HG02981 (cell line): ENCODE results near the gene FRK.
"Not testable (repeated sequence)": the region's sequence is repeated elsewhere in the genome, so short reads cannot be mapped to it uniquely, and the experiment has no call there.

Experiments
- ATAC-seq: cut with Tn5 transposase; IDR thresholded peaks from one replicate; pipeline ENCODE4 v1.9.1; 2021; ENCODE audit warnings: mild to moderate bottlenecking, moderate library complexity; ENCODE audit not compliant: unreplicated experiment

The FRK gene

DNA sequence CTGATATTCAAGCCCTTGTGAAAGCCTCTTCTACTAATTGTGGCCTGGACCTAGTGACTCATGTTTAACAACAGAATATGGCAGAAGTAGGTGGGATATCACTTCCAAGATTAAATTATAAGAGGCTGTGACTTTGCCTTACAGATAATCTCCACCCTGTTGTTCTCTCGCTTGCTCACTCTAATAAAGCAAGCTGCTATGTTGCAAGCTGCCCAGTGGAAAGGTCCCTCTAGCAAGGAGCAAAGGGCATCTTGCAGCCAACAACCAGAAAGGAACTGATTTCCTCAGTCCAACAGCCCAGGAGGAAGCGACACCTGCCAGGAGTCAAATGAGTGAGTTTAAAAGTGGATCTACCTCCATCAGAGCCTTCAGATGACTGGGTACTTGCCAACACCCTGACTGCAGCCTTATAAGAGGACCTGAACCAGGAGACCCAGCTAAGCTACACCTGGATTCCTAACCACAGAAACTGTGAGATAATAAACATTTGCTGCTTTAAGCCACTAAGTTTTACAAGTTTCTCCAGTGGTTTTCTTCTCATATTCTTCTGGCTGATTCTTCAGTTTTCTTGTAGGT lies 112.6 kb downstream of the FRK start:
- ATAC-seq, result no peak

DNA sequence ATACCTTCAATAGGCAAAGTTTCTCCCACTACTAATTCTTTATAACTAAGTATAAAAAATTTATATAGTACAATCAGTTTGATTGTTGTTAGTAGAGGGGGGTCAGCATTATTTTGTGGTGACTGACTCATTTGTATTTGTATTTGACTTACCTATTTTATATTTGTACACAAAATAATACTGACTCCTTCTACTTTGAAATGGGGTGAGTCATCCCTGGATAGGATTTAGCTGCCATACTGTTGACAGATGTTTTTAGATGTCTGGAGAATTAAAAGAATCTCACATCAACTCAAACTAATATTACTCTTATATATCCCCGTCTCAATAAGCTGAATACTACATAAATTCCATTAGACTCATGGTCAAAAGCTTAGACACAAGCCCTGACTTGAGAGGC lies 114.9 kb downstream of the FRK start:
- no peak for ATAC-seq

DNA sequence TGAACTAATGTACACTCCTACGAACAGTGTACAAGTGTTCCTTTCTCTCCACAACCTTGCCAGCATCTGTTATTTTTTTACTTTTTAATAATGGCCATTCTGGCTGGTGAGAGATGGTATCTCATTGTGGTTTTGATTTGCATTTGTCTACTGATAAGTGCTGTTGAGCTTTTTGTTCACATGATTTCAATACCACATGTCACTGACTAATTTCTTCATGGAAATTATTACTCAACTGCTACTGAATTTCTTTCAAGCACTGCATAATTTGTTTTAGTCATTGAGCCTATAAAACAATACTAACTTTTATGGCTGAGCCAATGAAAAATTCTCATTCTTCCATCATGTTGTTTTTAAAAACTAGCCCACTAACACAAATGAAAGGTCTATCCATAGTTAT lies 115.4 kb downstream of the FRK start:
- ATAC-seq, result no peak

DNA sequence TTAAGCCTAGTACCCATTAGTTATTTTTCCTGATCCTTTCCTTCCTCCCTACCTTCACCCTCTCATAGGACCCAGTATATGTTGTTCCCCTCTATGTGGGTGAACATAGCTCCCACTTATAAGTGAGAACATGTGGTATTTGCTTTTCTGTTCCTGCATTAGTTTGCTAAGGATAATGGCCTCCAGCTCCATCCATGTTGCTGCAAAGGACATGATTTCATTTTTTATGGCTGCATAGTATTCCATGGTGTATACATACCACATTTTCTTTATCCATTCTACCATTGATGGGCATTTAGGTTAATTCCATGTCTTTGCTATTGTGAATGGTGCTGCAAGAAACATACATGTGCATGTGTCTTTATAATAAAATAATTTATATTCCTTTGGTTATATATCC lies 115.9 kb downstream of the FRK start:
- not testable (repeated sequence) for ATAC-seq

DNA sequence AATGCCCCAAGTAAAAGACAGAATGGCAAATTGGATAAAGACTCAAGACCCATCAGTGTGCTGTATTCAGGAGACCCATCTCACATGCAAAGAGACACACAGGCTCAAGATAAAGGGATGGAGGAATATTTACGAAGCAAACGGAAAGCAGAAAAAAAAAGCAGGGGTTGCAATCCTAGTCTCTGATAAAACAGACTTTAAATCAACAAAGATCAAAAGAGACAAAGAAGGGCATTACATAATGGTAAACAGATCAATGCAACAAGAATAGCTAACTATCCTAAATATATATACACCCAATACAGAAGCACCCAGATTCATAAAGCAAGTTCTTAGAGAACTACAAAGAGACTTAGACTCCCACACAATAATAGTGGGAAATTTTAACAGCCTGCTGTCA lies 123.2 kb downstream of the FRK start:
- not testable (repeated sequence) for ATAC-seq

DNA sequence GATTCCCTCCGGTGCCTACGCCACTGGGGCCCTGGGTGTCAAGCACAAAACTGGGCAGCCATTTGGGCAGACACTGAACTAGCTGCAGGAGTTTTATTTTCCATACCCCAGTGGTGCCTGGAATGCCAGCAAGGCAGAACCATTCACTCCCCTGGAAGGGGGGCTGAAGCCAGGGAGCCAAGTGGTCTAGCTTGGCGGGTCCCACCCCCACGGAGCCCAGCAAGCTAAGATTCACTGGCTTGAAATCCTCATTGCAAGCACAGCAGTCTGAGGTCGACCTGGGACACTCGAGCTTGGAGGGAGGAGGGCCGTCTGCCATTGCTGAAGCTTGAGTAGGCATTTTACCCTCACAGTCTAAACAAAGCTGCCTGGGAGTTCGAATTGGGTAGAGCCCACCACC lies 125.3 kb downstream of the FRK start:
- ATAC-seq, result no peak

DNA sequence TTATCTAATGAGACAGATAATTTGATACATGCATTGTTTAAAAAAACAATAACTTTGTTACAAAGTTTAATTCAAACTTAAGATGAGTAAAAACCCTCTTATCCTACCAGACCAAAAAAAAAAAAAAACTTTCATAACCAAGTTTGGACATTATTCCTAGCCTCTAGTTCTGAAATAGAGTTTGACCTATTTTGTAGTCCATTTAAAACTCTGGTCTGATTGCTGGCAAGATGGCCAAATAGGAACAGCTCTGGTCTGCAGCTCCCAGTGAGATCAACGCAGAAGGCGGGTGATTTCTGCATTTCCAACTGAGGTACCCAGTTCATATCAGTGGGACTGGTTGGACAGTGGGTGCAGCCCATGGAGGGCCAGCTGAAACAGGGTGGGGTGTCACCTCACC lies 125.9 kb downstream of the FRK start:
- no peak for ATAC-seq

DNA sequence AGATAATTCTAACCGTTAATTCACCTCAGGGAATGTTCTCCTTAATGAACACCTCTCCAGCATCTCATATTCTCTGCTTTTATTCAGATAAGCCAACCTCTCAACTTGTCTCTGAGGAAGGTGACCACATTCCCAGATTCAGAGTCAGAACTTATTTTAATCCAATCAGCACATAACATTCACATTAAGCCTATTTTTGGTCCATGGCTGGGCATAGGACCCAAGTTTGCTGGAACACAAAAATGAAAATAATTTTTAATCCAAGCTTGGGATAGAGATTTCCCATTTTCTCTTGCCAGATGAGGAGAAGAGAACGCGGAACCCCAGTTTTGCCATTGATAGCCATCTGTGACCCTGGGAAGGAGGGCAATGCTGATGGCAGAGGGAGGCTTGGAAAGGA lies 126.5 kb downstream of the FRK start:
- no peak for ATAC-seq

DNA sequence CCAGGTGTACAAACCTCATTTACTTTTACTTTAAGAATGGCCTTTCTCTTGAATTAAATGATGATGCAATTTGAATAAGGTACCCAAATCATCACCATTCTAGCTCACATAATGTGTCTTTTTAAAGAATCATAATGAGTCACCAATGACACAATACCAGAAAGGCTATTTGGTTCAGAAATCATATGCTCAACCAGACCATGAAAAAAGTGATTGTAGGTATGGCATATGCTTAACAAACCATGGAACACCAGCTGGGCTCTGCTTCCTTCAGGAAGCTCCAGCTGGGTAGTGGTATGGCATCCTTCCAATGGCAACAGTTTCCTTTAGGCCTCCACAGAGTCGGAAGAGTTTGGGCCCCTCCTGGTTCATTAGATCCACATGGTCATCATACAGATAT lies 128.2 kb downstream of the FRK start:
- ATAC-seq, result peak; percentile 78

DNA sequence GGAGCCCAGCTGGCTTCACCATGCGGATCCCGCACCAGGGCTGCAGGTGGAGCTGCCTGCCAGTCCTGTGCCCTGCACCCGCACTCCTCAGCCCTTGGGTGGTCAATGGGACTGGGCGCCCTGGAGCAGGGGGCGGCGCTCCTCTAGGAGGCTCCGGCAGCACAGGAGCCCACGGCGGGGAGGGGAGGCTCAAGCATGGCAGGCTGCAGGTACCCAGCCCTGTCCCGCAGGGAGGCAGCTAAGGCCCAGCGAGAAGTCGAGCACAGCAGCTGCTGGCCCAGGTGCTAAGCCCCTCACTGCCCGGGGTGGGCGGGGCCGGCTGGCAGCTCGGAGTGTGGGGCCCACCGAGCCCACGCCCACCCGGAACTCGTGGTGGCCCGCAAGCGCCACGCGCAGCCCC lies 132.7 kb downstream of the FRK start:
- ATAC-seq, result not testable (repeated sequence)

DNA sequence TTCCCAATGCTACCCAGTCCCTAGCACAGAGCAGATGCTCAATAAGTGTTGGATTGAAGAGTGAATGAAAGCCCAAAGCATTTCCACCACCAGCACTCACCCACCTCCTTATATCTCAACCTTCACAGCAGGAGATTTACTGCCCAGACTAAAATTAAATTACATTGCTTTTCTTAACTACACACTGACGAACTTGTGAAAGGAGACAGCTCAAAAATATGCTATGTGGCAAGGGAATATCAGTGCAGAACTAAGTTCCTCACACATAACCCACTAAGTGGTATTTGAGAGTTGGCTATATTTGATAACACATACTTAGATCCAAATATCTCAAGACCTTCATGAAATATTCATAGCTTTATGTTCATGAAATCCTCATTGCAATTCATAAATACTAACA lies 137.7 kb downstream of the FRK start:
- no peak for ATAC-seq

DNA sequence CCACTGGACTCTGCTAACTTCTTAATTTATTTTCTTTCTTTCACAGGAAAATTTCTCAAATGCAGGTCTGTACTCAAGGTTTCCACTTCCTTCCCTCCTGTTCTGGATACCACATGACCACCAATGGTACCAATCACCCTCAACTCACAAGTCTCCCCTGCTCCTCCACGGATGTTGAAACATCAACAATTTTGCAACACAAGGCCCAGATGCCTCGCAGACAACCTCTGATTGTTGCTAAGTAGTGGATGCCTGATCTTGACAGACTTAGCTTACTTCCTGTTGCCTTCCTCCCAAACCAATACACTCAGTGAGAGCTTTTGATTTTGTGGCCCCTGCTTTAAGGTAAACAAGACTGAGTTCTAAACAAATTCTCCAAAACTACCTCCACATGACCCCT lies 146.6 kb downstream of the FRK start:
- no peak for ATAC-seq

DNA sequence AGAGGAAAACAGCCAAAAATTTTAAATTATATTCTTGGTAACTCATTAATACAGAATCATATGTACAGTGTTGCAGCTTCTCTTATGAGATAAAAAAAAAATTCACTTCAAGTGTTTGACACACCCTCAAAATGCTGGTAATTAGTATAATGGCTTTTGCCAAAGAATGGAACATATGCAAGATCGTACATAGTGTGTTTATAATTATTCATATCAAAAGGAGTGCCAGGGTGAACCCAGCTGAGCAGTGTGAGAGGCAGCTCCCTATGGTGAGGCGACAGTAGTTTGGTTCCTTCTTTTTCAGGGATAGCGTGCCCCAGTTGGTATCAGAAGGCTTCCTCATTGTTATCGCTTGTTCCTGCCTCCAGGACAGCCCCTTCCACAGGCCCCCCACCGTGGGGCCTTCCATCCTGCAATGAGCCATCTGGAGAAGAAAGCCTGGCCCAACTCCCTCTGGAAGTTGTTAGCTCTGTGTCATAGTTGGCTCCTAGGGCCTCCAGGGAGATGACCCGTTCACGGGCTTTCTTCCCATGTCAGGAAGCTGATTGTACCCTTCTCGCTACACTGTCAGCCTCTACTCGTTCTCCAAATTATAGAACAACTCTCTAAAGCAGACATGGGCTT lies 150.7 kb downstream of the FRK start:
- no peak for ATAC-seq

DNA sequence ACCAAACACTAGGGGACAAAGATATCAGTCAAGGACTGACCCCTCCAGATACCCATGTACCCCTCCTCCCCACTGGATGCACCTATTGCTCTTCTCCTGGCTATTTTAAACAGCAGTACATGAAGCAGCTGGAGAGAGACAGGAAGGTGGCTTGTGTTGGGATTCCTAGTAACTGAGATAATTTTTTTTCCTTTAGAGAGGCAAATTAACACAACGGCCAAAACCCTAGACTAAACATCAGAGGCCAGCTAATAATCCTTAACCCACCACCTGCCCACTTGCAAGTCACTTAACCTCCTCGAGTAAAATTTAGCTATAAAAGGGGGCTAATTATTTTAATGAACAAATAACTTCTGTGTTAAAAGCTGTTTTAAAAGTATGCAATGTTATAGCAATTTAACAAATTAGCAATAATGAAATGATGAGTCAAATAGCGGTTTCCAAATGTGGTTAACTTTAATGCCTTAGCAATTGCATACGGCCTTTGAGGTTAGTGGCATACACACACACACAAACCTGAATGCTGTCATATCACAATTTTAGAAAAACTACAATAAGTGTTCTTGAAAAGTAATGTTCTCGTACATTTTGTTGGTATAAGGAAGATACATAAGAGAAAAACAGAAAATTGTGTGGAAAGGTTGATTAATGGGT lies 151.7 kb downstream of the FRK start:
- no peak for ATAC-seq

DNA sequence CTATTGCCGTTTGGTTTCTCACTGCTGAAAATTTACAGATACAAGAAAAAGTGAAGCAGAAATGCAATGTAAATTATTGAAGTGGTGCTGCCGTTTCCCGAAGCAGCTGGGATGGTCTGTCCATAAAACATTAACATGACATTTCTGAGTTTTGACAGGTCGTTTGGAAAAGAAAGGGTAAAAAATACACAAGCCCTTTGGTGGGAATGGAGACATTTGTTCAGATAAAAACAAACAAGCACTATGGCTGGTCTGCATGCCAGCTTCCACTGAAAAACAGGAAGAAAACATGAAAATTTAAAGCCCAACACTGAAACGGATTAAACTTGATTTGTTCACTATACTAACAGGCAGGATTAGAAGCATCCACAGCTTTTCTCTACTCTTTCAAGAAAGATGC lies 155.2 kb downstream of the FRK start:
- no peak for ATAC-seq

DNA sequence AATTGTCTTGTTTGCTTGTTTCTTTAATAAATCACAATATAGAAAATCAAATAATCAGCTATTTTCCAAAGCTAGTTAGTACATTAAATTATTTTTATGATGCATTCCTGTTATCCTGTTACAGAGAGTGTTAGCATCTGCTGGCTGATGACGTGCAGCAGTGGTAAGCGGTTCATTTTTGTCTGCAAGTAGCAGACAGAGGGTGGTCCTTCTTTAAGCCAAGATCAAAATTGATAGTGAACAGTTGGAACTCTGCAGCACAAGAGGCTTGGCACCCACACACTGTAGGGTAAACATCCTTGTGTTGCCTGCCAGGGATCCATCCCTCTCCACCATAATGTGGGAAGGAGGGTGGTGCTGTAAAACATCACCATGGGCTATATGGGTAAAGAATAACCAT lies 158.3 kb downstream of the FRK start:
- ATAC-seq, result no peak

DNA sequence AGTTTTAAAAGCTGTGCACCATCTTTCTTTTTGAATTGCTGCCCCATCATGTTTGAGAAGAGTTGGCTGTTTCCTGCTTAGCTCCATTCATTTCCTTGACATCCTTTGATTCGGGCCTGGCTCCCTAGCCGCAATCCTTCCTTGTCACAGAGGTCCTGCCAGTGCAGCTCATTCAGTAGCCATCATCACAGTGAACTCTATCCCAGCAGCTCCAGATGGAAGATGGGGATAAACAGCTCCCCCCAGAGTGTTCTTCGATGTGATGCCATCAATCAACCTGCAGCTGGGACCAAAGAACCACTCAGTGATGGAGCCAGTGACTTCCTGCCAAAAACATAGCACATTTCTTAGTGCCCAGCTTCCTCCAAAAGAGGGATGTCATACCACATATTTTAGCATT lies 158.8 kb downstream of the FRK start:
- ATAC-seq, result no peak

DNA sequence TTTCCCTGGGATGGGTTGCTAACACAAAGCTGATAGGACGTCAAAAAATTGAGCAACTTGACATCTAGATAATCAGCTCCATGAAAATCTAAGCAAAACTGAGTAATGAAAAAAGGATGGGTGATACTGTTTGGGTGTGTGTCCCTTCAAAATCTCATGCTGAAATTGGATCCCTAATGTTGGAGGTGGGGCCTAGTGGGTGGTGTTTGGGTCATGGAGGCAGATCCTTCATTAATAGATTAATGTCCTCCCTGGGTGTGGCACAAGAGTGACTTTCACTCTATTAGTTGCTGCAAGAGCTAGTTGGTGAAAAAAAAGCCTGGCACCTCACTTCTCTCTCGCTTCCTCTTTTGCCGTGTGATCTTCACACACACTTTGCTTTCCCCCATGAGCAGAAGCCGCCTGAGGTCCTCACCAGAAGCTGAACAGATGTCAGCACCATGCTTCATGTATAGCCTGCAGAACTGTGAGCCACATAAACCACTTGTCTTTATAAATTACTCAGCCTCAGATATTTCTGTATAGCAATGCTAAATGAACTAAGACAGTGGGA lies 160.9 kb downstream of the FRK start:
- ATAC-seq, result no peak

DNA sequence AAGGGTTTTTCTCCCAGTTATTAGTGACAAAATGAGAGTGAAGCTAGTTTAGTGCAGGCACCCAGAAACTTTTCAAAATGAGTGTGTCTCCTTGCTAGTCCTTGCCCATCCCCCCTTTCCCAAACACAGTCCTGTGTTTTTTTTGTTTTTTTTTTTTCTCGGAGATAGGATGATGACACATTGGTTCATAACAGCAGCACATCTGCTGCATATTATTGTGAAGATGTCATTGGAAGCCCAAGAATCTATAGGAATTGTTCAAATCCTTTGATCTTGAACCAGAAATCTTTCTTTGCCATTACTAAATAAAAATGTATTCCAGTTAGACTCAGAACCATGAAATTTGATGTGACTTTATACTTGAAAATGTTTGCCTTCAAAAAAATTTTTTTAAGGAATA lies 162.4 kb downstream of the FRK start:
- no peak for ATAC-seq

DNA sequence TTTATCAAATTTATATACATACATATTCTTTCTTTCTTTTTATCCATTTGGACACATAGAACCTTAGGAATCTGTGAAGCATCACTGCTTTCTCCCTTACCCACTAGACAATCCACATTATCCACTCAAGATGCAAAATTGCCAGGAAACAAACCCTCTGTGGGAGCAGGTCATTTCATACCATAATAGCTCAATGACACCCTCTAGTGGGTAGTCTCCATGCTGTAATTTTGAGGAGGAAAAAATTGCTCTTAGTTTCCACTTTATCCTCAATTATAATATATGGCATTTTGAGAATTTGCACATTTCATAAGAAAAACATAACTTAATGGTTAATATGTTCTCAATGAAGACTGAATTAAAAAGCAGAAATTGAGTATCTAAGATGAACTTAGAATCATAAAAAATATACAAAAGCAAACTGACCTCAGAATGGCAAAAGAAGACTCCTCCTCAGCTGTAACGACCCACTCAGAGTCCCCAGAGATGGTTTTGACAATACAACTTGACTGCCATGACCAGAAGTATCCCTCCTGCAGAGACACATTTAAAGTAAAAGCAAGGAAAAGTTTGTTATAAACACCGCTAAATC lies 164.1 kb downstream of the FRK start:
- ATAC-seq, result peak; percentile 41

DNA sequence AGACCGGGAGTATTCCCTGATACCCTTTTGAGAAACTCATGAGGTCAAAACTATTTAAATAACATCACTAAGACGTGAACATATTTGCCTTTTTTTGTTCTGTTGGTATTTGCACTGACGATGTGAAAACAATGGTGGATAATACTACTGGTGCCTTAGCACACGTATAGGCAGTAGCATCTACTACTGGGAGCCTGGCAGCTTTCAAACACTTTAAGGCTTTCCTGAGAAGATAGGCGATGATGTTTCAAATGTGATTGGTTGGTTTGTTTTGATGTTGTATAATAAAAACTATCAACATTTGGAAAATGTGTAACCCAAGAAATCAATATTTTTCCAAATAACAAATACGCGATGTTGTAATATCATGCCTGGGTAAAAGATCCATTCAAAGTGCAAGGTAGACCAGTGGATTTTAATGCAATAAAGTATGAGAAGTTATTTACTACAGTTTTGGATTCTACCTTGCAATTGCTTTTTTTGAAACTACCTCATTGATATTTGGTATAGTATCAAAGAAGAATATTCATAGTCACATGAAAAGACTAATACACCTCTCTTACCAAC lies 166.2 kb downstream of the FRK start:
- ATAC-seq, result no peak

DNA sequence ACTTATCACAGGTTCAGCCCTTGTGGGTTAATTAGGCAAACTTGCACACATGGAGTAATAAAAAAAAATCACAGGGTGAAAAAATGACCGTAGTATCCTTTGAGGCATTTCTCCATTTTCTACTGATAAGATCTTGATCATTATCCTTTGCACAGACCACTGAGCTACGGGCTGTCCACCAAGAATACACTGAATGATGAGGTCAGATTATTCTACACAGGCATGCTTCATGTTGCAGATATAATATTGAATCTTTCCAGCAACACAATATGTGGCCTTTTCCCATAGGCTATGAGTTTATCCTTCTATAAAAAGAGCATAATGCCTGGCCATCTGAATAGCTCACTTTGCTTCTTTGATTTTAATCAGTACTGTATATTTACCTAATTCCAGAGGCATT lies 168.9 kb downstream of the FRK start:
- ATAC-seq, result no peak
